GM18858 (cell line): ENCODE results near the gene ARMC9.
"Not testable (repeated sequence)": the region's sequence is repeated elsewhere in the genome, so short reads cannot be mapped to it uniquely, and the experiment has no call there.

Source experiments
- ATAC-seq: cut with Tn5 transposase; IDR thresholded peaks from one replicate; pipeline ENCODE4 v1.9.1; 2021; ENCODE audit not compliant: unreplicated experiment

ARMC9 gene

GRCh38 chr2:231337807-231338759, 139.7 kb downstream of the ARMC9 start:
- ATAC-seq = no peak

GRCh38 chr2:231339316-231339715, 140.9 kb downstream of the ARMC9 start:
- ATAC-seq = no peak

GRCh38 chr2:231341100-231341499, 142.7 kb downstream of the ARMC9 start:
- no peak for ATAC-seq

- no peak for ATAC-seq
These were observed 143.8 kb downstream of the ARMC9 start for GRCh38 chr2:231342061-231342711.

GRCh38 chr2:231343006-231343710, 144.7 kb downstream of the ARMC9 start:
- ATAC-seq = no peak

GRCh38 chr2:231343988-231344387, 145.6 kb downstream of the ARMC9 start:
- ATAC-seq = no peak

- no peak for ATAC-seq
These were observed 146.4 kb downstream of the ARMC9 start for GRCh38 chr2:231344851-231345250.

- no peak for ATAC-seq
These were observed 148.7 kb downstream of the ARMC9 start for GRCh38 chr2:231347081-231347480.

- no peak for ATAC-seq
These were observed 149.2 kb downstream of the ARMC9 start for GRCh38 chr2:231347638-231348037.

GRCh38 chr2:231348173-231348572, 149.7 kb downstream of the ARMC9 start:
- ATAC-seq = no peak

GRCh38 chr2:231348704-231349373, 150.4 kb downstream of the ARMC9 start:
- no peak for ATAC-seq

- not testable (repeated sequence) for ATAC-seq
These were observed 150.9 kb downstream of the ARMC9 start for GRCh38 chr2:231349374-231349735.

GRCh38 chr2:231351648-231352047, 153.2 kb downstream of the ARMC9 start:
- no peak for ATAC-seq

GRCh38 chr2:231353469-231353868, 155.0 kb downstream of the ARMC9 start:
- no peak for ATAC-seq

GRCh38 chr2:231355508-231356465, 157.4 kb downstream of the ARMC9 start:
- ATAC-seq = no peak

GRCh38 chr2:231356466-231356844, 158.0 kb downstream of the ARMC9 start:
- ATAC-seq = no peak

GRCh38 chr2:231357048-231357447, 158.6 kb downstream of the ARMC9 start:
- no peak for ATAC-seq

GRCh38 chr2:231357931-231358330, 159.5 kb downstream of the ARMC9 start:
- ATAC-seq = no peak

GRCh38 chr2:231359441-231359840, 161.0 kb downstream of the ARMC9 start:
- no peak for ATAC-seq

GRCh38 chr2:231359948-231360347, 161.5 kb downstream of the ARMC9 start:
- no peak for ATAC-seq
